Measurements from ENCODE around the gene TOB2. TPM values are rescaled to one million over a fixed set of nuclear protein-coding genes. Genes with fewer than 3 reads are reported as not detected.

Gene TOB2
- total and polyA plus RNA-seq, 9 of the 15 experiments (the other 6 are each of a cell fraction or from before 2014, with no cell fraction given), result 3.3 to 20.5 (median 7.3) TPM

- TF ChIP-seq HNRNPL (IDR thresholded peaks at IDR 0.05; ENCODE audit: low read depth, low read length) (peak; percentile 82; the same call in 1 of the 2 replicates), ZNF561 (CRISPR knock-in tag; conservative IDR thresholded peaks at IDR 0.05) (no peak), CBX5 (IDR thresholded peaks at IDR 0.05; ENCODE audit: borderline replicate concordance, low read depth) (no peak), ZNF212 (CRISPR knock-in tag; IDR thresholded peaks at IDR 0.05) (no peak), CREB3 (tag; conservative IDR thresholded peaks at IDR 0.05; ENCODE audit: low read depth) (no peak), ZBTB2 (IDR thresholded peaks at IDR 0.05) (peak; percentile 39; the same call in 1 of the 2 replicates), ZNF133 (CRISPR knock-in tag; IDR thresholded peaks at IDR 0.05) (no peak), SAP30 (IDR thresholded peaks at IDR 0.05; ENCODE audit: borderline replicate concordance, insufficient read depth, low read depth, low read length, poor library complexity, severe bottlenecking) (peak; percentile 10), SIN3A (IDR thresholded peaks at IDR 0.05; ENCODE audit: borderline replicate concordance in 2 of 2, control insufficient read depth in 1 of 2, low read depth in 2 of 2, low read length in 2 of 2) (peak; percentile 86 to 88; a peak in 3 of 4 replicates), ELK3 (CRISPR knock-in tag; IDR thresholded peaks at IDR 0.05) (no peak), ZBED1 (IDR thresholded peaks at IDR 0.05) (no peak; the same call in 1 of the 2 replicates), SNIP1 (IDR thresholded peaks at IDR 0.05; ENCODE audit: low read depth) (no peak), ID3 (CRISPR knock-in tag; IDR thresholded peaks at IDR 0.05) (no peak), ID3 (tag; IDR thresholded peaks at IDR 0.05) (peak; percentile 63), TAF9B (IDR thresholded peaks at IDR 0.05; ENCODE audit: partially characterized antibody) (peak; percentile 95), ZNF512 (tag; IDR thresholded peaks at IDR 0.05) (no peak), RAD51 (IDR thresholded peaks at IDR 0.05; ENCODE audit: borderline replicate concordance, low read depth) (no peak; the same call in 1 of the 2 replicates), ZNF707 (CRISPR knock-in tag; conservative IDR thresholded peaks at IDR 0.05) (no peak), SRSF1 (IDR thresholded peaks at IDR 0.05; ENCODE audit: low read depth, low read length) (no peak), ZNF324 (CRISPR knock-in tag; IDR thresholded peaks at IDR 0.05) (no peak), SREBF1 (IDR thresholded peaks at IDR 0.05; ENCODE audit: borderline replicate concordance, low read depth, low read length) (no peak), NCOA2 (IDR thresholded peaks at IDR 0.05; ENCODE audit: partially characterized antibody in 2 of 2) (no peak), ELF1 (tag; IDR thresholded peaks at IDR 0.05) (peak; percentile 30; the same call in 1 of the 2 replicates)
These were observed at the start of gene TOB2 (continued) for GRCh38 chr22:41446639-41447434.

All from K562 (cell line).